ENCODE measurements around the gene UROC1. TPM values are rescaled to one million over a fixed set of nuclear protein-coding genes. Genes with fewer than 3 reads are reported as not detected.

The UROC1 gene
- total and polyA plus RNA-seq, 2 of the 4 experiments (the other 2 are of a cell fraction) = not detected

DNA sequence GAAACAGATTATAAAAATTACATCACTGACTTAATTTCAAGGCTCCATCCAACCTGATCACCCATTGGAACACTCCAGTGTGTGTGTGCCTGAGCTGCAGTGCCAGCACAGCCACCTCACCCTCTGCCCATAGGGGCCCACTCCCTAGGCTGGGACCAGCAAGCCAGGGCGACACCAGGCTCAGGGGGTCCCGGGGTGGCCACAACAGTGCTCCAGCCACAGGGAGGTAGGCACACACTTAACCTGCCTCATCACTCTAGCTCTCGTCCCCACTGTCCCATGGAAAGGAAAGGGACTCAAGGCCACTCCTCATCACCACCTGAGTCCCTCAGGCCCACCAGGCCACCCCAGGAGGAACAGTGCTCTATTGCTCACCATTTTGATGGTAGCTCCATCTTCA, 66.8 kb downstream of the UROC1 start:
- H3K27me3 ChIP-seq (ENCODE audit: control insufficient read depth, insufficient read depth, low read length) = no peaks in the 10 kb centered on the region
- in situ Hi-C loops (cut with MboI; ENCODE audit: low sequenced_read_pairs) = no loop called here

More for the DNA sequence above, 66.8 kb downstream of the UROC1 start:
- Histone ChIP-seq H4K5ac (ENCODE audit: low read depth, low read length) (no peak overlapping the region), H3K36me3 (ENCODE audit: control insufficient read depth, insufficient read depth, low read length) (peaks cover 14% of the 10 kb centered on the region), H3K9ac (ENCODE audit: low read depth, low read length) (no peak overlapping the region), H4K8ac (ENCODE audit: low read depth in 2 of 2, low read length in 2 of 2) (no peak overlapping the region), H3K56ac (ENCODE audit: extremely low read depth, insufficient read depth, low read length) (no peak overlapping the region), H2AK5ac (ENCODE audit: low read depth, low read length) (no peak overlapping the region), H2BK15ac (ENCODE audit: low read depth, low read length) (no peak overlapping the region), H4K20me1 (ENCODE audit: insufficient read depth, low read length) (peaks cover 11% of the 10 kb centered on the region; the same call in 1 of the 2 replicates), H2AFZ (replicated peaks; ENCODE audit: low read length, poor library complexity) (no peak overlapping the region), H2BK5ac (ENCODE audit: low read depth, low read length, poor library complexity, severe bottlenecking) (no peak overlapping the region), H3K18ac (ENCODE audit: low read depth, low read length) (no peak overlapping the region), H3K4me2 (ENCODE audit: low read depth, low read length) (no peak overlapping the region), H3K4me1 (ENCODE audit: control insufficient read depth, insufficient read depth, low read length) (peaks cover 9% of the 10 kb centered on the region), H4K91ac (ENCODE audit: insufficient read depth, low read depth, low read length) (no peak overlapping the region), H3K4ac (ENCODE audit: low read depth, low read length) (no peak overlapping the region), H3K79me1 (ENCODE audit: low read depth in 1 of 2, low read length in 2 of 2) (peaks cover 3 to 13% of the 10 kb centered on the region in 2 experiments; a peak in 3 of 4 replicates), H2BK120ac (ENCODE audit: low read depth, low read length) (no peak overlapping the region), H3K14ac (replicated peaks; ENCODE audit: low read depth, low read length) (no peak overlapping the region), H2AK9ac (replicated peaks; ENCODE audit: low read depth, low read length, poor library complexity) (no peak overlapping the region), H3K23ac (ENCODE audit: low read depth, low read length) (no peak overlapping the region), H3K4me3 (ENCODE audit: insufficient read depth, low read depth, low read length) (no peak overlapping the region), H2BK20ac (ENCODE audit: low read depth, low read length) (no peak overlapping the region), H3K9me3 (ENCODE audit: control insufficient read depth, insufficient read depth, low read length) (no peaks in the 10 kb centered on the region), H3K9me1 (ENCODE audit: insufficient read depth, low read length) (peaks cover 14% of the 10 kb centered on the region; the same call in 1 of the 2 replicates), H3K27ac (ENCODE audit: insufficient read depth, low read length) (no peak overlapping the region)
- CTCF ChIA-PET = no interaction called here
- ATAC-seq (ENCODE audit: low read depth) (no peak), DNase-seq (no peak)
- dilution Hi-C loops (cut with HindIII; ENCODE audit: low sequenced_read_pairs, unreplicated experiment) = no loop called here
- POLR2A ChIA-PET (ENCODE audit: unreplicated experiment) = no interaction called here
- TF ChIP-seq RFX5 (IDR thresholded peaks at IDR 0.05; ENCODE audit: low read depth, low read length) (no peak), MAFK (IDR thresholded peaks at IDR 0.05; ENCODE audit: low read depth, low read length) (no peak), FOS (IDR thresholded peaks at IDR 0.05; ENCODE audit: low read depth, low read length) (no peak), RCOR1 (IDR thresholded peaks at IDR 0.05; ENCODE audit: insufficient replicate concordance, low read length) (no peak), CHD1 (IDR thresholded peaks at IDR 0.05; ENCODE audit: low read depth, low read length) (no peak), NFE2L2 (IDR thresholded peaks at IDR 0.05; ENCODE audit: low read depth, low read length) (no peak), POLR2A (IDR thresholded peaks at IDR 0.05; ENCODE audit: low read depth, low read length) (no peak), MXI1 (IDR thresholded peaks at IDR 0.05; ENCODE audit: borderline replicate concordance, low read depth, low read length) (no peak), SMC3 (IDR thresholded peaks at IDR 0.05; ENCODE audit: low read depth, low read length) (no peak), MAZ (IDR thresholded peaks at IDR 0.05; ENCODE audit: borderline replicate concordance, low read depth, low read length) (no peak), BHLHE40 (IDR thresholded peaks at IDR 0.05; ENCODE audit: low read depth, low read length) (no peak), RAD21 (IDR thresholded peaks at IDR 0.05; ENCODE audit: low read length) (no peak), CEBPB (IDR thresholded peaks at IDR 0.05; ENCODE audit: low read depth, low read length) (no peak)
- TF ChIP-seq, protein P1, sequence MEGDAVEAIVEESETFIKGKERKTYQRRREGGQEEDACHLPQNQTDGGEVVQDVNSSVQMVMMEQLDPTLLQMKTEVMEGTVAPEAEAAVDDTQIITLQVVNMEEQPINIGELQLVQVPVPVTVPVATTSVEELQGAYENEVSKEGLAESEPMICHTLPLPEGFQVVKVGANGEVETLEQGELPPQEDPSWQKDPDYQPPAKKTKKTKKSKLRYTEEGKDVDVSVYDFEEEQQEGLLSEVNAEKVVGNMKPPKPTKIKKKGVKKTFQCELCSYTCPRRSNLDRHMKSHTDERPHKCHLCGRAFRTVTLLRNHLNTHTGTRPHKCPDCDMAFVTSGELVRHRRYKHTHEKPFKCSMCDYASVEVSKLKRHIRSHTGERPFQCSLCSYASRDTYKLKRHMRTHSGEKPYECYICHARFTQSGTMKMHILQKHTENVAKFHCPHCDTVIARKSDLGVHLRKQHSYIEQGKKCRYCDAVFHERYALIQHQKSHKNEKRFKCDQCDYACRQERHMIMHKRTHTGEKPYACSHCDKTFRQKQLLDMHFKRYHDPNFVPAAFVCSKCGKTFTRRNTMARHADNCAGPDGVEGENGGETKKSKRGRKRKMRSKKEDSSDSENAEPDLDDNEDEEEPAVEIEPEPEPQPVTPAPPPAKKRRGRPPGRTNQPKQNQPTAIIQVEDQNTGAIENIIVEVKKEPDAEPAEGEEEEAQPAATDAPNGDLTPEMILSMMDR (conservative IDR thresholded peaks at IDR 0.05; ENCODE audit: low read depth, low read length) = no peak
- TF ChIP-seq, protein P2, sequence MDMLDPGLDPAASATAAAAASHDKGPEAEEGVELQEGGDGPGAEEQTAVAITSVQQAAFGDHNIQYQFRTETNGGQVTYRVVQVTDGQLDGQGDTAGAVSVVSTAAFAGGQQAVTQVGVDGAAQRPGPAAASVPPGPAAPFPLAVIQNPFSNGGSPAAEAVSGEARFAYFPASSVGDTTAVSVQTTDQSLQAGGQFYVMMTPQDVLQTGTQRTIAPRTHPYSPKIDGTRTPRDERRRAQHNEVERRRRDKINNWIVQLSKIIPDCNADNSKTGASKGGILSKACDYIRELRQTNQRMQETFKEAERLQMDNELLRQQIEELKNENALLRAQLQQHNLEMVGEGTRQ (IDR thresholded peaks at IDR 0.05; ENCODE audit: low read depth, low read length) = no peak
- TF ChIP-seq, protein P3, sequence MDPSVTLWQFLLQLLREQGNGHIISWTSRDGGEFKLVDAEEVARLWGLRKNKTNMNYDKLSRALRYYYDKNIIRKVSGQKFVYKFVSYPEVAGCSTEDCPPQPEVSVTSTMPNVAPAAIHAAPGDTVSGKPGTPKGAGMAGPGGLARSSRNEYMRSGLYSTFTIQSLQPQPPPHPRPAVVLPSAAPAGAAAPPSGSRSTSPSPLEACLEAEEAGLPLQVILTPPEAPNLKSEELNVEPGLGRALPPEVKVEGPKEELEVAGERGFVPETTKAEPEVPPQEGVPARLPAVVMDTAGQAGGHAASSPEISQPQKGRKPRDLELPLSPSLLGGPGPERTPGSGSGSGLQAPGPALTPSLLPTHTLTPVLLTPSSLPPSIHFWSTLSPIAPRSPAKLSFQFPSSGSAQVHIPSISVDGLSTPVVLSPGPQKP (IDR thresholded peaks at IDR 0.05; ENCODE audit: borderline replicate concordance, low read depth, low read length) = no peak
- intact Hi-C loops (cut with micrococcal nuclease) = no loop called here
- BruUV-seq (replicated peaks) = no TSS peak
- WGBS, 2 experiments (ENCODE audit: extremely low coverage in 2 of 2, insufficient read length in 1 of 2) = 100% methylated on average over 1 of the region's 3 CpGs; no CpG with 5 or more reads in 1 of the 2 experiments
